A549 (cell line): ENCODE results near the gene ADD3. TPM values are rescaled to one million over a fixed set of nuclear protein-coding genes. Genes with fewer than 3 reads are reported as not detected.
A peak's percentile ranks its signal among the peaks of the same experiment; 100 is the strongest.

Experiments
- ATAC-seq, 2 experiments: fragments of 200-7000 bp in 1 of 2; fragments of >200 bp in 1 of 2; cut with Nextera tagmentation in 1 of 2; cut with Tn5 transposase in 1 of 2; 3 replicates each; pipeline versions ENCODE4 v1.8.0 to v1.9.1; 2018 to 2020; ENCODE audit warnings: mild to moderate bottlenecking in 1 of 2, moderate library complexity in 1 of 2
- CTCF ChIA-PET: fragments of 300-600 bp; sonication (Branson Sonifier 250); formaldehyde crosslinking; extraction: SDS; loops from one replicate; lab custom pipeline; 2021; ENCODE audit warnings: antibody characterized with exemption, inconsistent platforms; lab: Yijun Ruan, JAX
- POLR2A ChIA-PET: fragments of 350-600 bp; formaldehyde crosslinking; extraction: SDS; loops from one replicate; lab custom pipeline; 2021; ENCODE audit warnings: antibody characterized with exemption, inconsistent platforms; lab: Yijun Ruan, JAX
- DNase-seq, 2 experiments: peaks; one replicate each; pipeline versions ENCODE4 v3.0.0 to v3.0.0-alpha.2; 2011 to 2016; ENCODE audit warnings: low read depth in 1 of 2, low spot score in 1 of 2
- FAIRE-seq: peaks from 2 replicates; lab custom pipeline; 2011; peaks lifted over from hg19 to GRCh38; lab: Jason Lieb, UNC
- H3K27ac ChIP-seq, 2 experiments: fragments of >200 bp; sonication (Bioruptor Twin); formaldehyde crosslinking; 3 replicates each; pipeline ENCODE4 v1.5.1; 2016 to 2017
- H3K4me1 ChIP-seq: fragments of >200 bp; sonication (Bioruptor Twin); formaldehyde crosslinking; 3 replicates; pipeline ENCODE4 v1.6.1; 2016
- H3K4me2 ChIP-seq: fragments of >200 bp; sonication (Bioruptor Twin); formaldehyde crosslinking; 3 replicates; pipeline ENCODE4 v1.6.1; 2016
- H3K4me3 ChIP-seq: fragments of >200 bp; sonication (Bioruptor Twin); formaldehyde crosslinking; 3 replicates; pipeline ENCODE4 v1.5.1; 2016
- H3K9me3 ChIP-seq: fragments of >200 bp; sonication (Bioruptor Twin); formaldehyde crosslinking; 3 replicates; pipeline ENCODE4 v1.6.1; 2016
- ATOH8 ChIP-seq: fragments of 250-450 bp; sonication (Bioruptor Pico); IDR thresholded peaks from 2 replicates; pipeline ENCODE4 v1.5.0; 2020; ENCODE audit warnings: low read depth, mild to moderate bottlenecking, moderate library complexity
- BHLHE40 ChIP-seq: IDR thresholded peaks from 2 replicates; pipeline ENCODE4 v1.6.1; 2012; ENCODE audit warnings: low read depth, low read length, inconsistent platforms
- CHD2 ChIP-seq: fragments of 150-350 bp; IDR thresholded peaks from 2 replicates; pipeline ENCODE4 v1.6.1; 2014; ENCODE audit warnings: low read length; ENCODE audit not compliant: partially characterized antibody
- CTCF ChIP-seq: fragments of >200 bp; sonication (Bioruptor Twin); formaldehyde crosslinking; IDR thresholded peaks from 3 replicates; pipeline ENCODE4 v1.5.1; 2016
- E2F6 ChIP-seq: IDR thresholded peaks from 2 replicates; pipeline ENCODE4 v1.6.1; 2012; ENCODE audit warnings: low read depth, borderline replicate concordance
- EHMT2 ChIP-seq: fragments of 200-600 bp; sonication (generic); IDR thresholded peaks from 2 replicates; pipeline ENCODE4 v1.6.1; 2016; ENCODE audit warnings: antibody characterized with exemption, low read depth, mild to moderate bottlenecking, moderate library complexity
- ELK1 ChIP-seq: fragments of 150-350 bp; IDR thresholded peaks from 2 replicates; pipeline ENCODE4 v1.6.1; 2014; ENCODE audit warnings: low read depth, mild to moderate bottlenecking, low read length
- EP300 ChIP-seq, 2 experiments: fragments of >200 bp; sonication (Bioruptor Twin); formaldehyde crosslinking; IDR thresholded peaks; 2 replicates in 1 of 2; 3 replicates in 1 of 2; pipeline ENCODE4 v1.6.1; 2016 to 2017
- ESRRA ChIP-seq: fragments of 150-350 bp; IDR thresholded peaks from 2 replicates; pipeline ENCODE4 v1.6.1; 2014; ENCODE audit warnings: mild to moderate bottlenecking, low read length, borderline replicate concordance
- FOSL2 ChIP-seq, 2 experiments: fragments of 450-650 bp in 1 of 2; fragments of >200 bp in 1 of 2; sonication (Bioruptor Twin) in 1 of 2; formaldehyde crosslinking; IDR thresholded peaks; 2 replicates each; pipeline versions ENCODE4 v1.5.0 to v1.6.1; 2016 to 2020; ENCODE audit warnings: mild to moderate bottlenecking in 1 of 2, moderate library complexity in 1 of 2
- FOXS1 ChIP-seq: fragments of 250-450 bp; sonication (Bioruptor Pico); IDR thresholded peaks from 2 replicates; pipeline ENCODE4 v1.5.0; 2020; ENCODE audit warnings: mild to moderate bottlenecking, moderate library complexity
- HEYL ChIP-seq: fragments of 250-450 bp; sonication (Bioruptor Pico); IDR thresholded peaks from 2 replicates; pipeline ENCODE4 v1.8.0; 2021; ENCODE audit warnings: mild to moderate bottlenecking, moderate library complexity
- KDM1A ChIP-seq: fragments of 200-600 bp; sonication (generic); IDR thresholded peaks from 2 replicates; pipeline ENCODE4 v1.6.1; 2016; ENCODE audit warnings: low read depth, mild to moderate bottlenecking
- KDM5A ChIP-seq: fragments of 200-600 bp; sonication (generic); IDR thresholded peaks from 2 replicates; pipeline ENCODE4 v1.6.1; 2016; ENCODE audit warnings: antibody characterized with exemption, mild to moderate bottlenecking
- MAX ChIP-seq: IDR thresholded peaks from 2 replicates; pipeline ENCODE4 v1.6.1; 2012
- NR3C1 ChIP-seq: fragments of >200 bp; sonication (Bioruptor Twin); formaldehyde crosslinking; IDR thresholded peaks from 3 replicates; pipeline ENCODE4 v1.6.1; 2017
- RAD21 ChIP-seq, 2 experiments: fragments of >200 bp in 1 of 2; sonication (Bioruptor Twin) in 1 of 2; formaldehyde crosslinking in 1 of 2; IDR thresholded peaks in 1 of 2; conservative IDR thresholded peaks in 1 of 2; 2 replicates in 1 of 2; 3 replicates in 1 of 2; pipeline ENCODE4 v1.6.1; 2012 to 2018; ENCODE audit warnings: inconsistent platforms in 1 of 2
- RFX5 ChIP-seq: fragments of 450-650 bp; IDR thresholded peaks from 2 replicates; pipeline ENCODE4 v1.7.1; 2014; ENCODE audit warnings: antibody characterized with exemption, mild to moderate bottlenecking, moderate library complexity
- SREBF2 ChIP-seq: fragments of 450-650 bp; IDR thresholded peaks from 2 replicates; pipeline ENCODE4 v1.6.1; 2014; ENCODE audit warnings: mild to moderate bottlenecking, moderate library complexity
- TP53 ChIP-seq: fragments of 250-450 bp; sonication (Bioruptor Pico); IDR thresholded peaks from 2 replicates; pipeline ENCODE4 v1.5.0; 2021; ENCODE audit warnings: mild to moderate bottlenecking, moderate library complexity
- USF2 ChIP-seq: fragments of 450-650 bp; IDR thresholded peaks from 2 replicates; pipeline ENCODE4 v1.6.1; 2014; ENCODE audit warnings: antibody characterized with exemption
- WGBS: methylation state at CpG from one replicate; pipeline ENCODE4 v1.1.6; 2017; ENCODE audit errors: missing lambda C conversion rate; 5-methylcytosine and 5-hydroxymethylcytosine counted together
- polyA plus RNA-seq, 4 experiments: library from polyadenylated mRNA; depleted of rRNA in 3 of 4; stranded (reverse); fragments of >200 nt; fragmentation: RNase III in 1 of 4; extraction: RNeasy Plus Mini Kit Qiagen cat#74134 plus additional on column Dnase treatment in 1 of 4; gene quantifications; 2 replicates in 3 of 4; 3 replicates in 1 of 4; pipeline ENCODE4 v1.2.3, GENCODE V29; 2011 to 2017

The ADD3 gene
- polyA plus RNA-seq, 2 of the 4 experiments (the other 2 are of a cell fraction), result 9.8 to 48.2 TPM

- Histone ChIP-seq H3K4me3 (no peak overlapping the region), H3K4me2 (no peak overlapping the region)
- no peak for FAIRE-seq
- WGBS, result 64% methylated on average over 3 of the region's 3 CpGs
- no peak for ATAC-seq
- TF ChIP-seq KDM1A (no peak), FOSL2 (IDR thresholded peaks at IDR 0.05) (no peak), FOSL2 (CRISPR knock-in tag; IDR thresholded peaks at IDR 0.05) (no peak), MAX (no peak), FOXS1 (no peak), HEYL (no peak), ESRRA (no peak), EP300 (IDR thresholded peaks at IDR 0.05) (no peak), EHMT2 (no peak)
- TF ChIP-seq, all 56 proteins: peak for 0
- H3K27ac ChIP-seq, result no peak overlapping the region
- no peak for DNase-seq
- H3K9me3 ChIP-seq, result no peaks in the 10 kb centered on the region
- H3K4me1 ChIP-seq, result peaks cover 47% of the 10 kb centered on the region
- CTCF ChIA-PET, result interaction anchor here (0.8 to 2.4 kb wide), 3 partner anchors 16 to 164 kb away, joined by 3 to 7 read pairs (median 5); no protein-coding TSS in a partner anchor
- POLR2A ChIA-PET, result no interaction called here
Measured at GRCh38 chr10:109973326-109973829, 34.4 kb upstream of the ADD3 start.

GRCh38 chr10:109974504-109975191 is 33.1 kb upstream of the ADD3 start:
- peak in 1 of 2 experiments; percentile 68 for DNase-seq
- POLR2A ChIA-PET, result interaction anchor here (0.7 to 1.0 kb wide), 3 partner anchors 25 to 59 kb away, joined by 3 to 6 read pairs (median 3); partner anchors contain the start of gene ADD3
- FAIRE-seq, result no peak
- CTCF ChIA-PET, result no interaction called here
- WGBS, result 40% methylated on average over 9 of the region's 9 CpGs
- peak overlapping the region; percentile 49 for H3K4me2 ChIP-seq
- TF ChIP-seq BHLHE40 (no peak), RFX5 (no peak), SREBF2 (no peak), MAX (no peak), USF2 (no peak), TP53 (CRISPR knock-in tag) (no peak), NR3C1 (no peak), EP300 (IDR thresholded peaks at IDR 0.05) (no peak), EHMT2 (no peak), ATOH8 (CRISPR knock-in tag) (no peak), ELK1 (no peak), CTCF (no peak), E2F6 (no peak), RAD21 (conservative IDR thresholded peaks at IDR 0.05 in 1 of 2, IDR thresholded peaks at IDR 0.05 in 1 of 2) (no peak), KDM5A (no peak), CHD2 (no peak)
- no peaks in the 10 kb centered on the region for H3K9me3 ChIP-seq
- no peak overlapping the region for H3K4me3 ChIP-seq
- ATAC-seq, result peak; percentile 62 to 77; a peak in 5 of 6 replicates
- no peak overlapping the region for H3K27ac ChIP-seq
- H3K4me1 ChIP-seq, result peaks cover 47% of the 10 kb centered on the region
